CD14-positive monocyte (primary cell): ENCODE data around the gene EML6. TPM values are rescaled to one million over a fixed set of nuclear protein-coding genes. Genes with fewer than 3 reads are reported as not detected.

Source experiments
- DNase-seq, 3 donors: peaks; one replicate each; pipeline ENCODE4 v3.0.0-alpha.2; 2011 to 2022
- H2AFZ ChIP-seq: 2 replicates; pipeline ENCODE4 v1.6.0; 2012; ENCODE audit warnings: mild to moderate bottlenecking, low read depth, low read length, inconsistent platforms; ENCODE audit not compliant: insufficient read depth, poor library complexity, severe bottlenecking
- H3K27ac ChIP-seq, 2 donors: 1 replicate in 1 of 2; 2 replicates in 1 of 2; pipeline ENCODE4 v1.5.1; 2012 to 2013; ENCODE audit warnings: low read length in 2 of 2, control low read depth in 1 of 2, inconsistent platforms in 1 of 2, low read depth in 1 of 2, mild to moderate bottlenecking in 1 of 2
- H3K27me3 ChIP-seq, 2 donors: one replicate each; pipeline versions ENCODE4 v1.6.0 to v1.6.1; 2011 to 2013; ENCODE audit warnings: low read length in 2 of 2; ENCODE audit not compliant: control insufficient read depth in 2 of 2, insufficient read depth in 2 of 2
- H3K36me3 ChIP-seq, 2 donors: replicated peaks in 1 of 2; 1 replicate in 1 of 2; 2 replicates in 1 of 2; pipeline versions ENCODE4 v1.5.1 to v1.6.1; 2012 to 2013; ENCODE audit warnings: low read length in 2 of 2, control low read depth in 1 of 2, inconsistent platforms in 1 of 2, mild to moderate bottlenecking in 1 of 2; ENCODE audit not compliant: insufficient read depth in 2 of 2, control insufficient read depth in 1 of 2
- H3K4me1 ChIP-seq, 2 donors: 1 replicate in 1 of 2; 2 replicates in 1 of 2; pipeline versions ENCODE4 v1.5.1 to v1.6.1; 2012 to 2013; ENCODE audit warnings: low read length in 2 of 2, control low read depth in 1 of 2, inconsistent platforms in 1 of 2, mild to moderate bottlenecking in 1 of 2, moderate library complexity in 1 of 2; ENCODE audit not compliant: insufficient read depth in 2 of 2, control insufficient read depth in 1 of 2
- H3K4me2 ChIP-seq: replicated peaks from 2 replicates; pipeline ENCODE3; 2012; ENCODE audit warnings: low read length, moderate library complexity, mild to moderate bottlenecking; ENCODE audit not compliant: poor library complexity, severe bottlenecking; ENCODE audit errors: extremely low read depth
- H3K4me3 ChIP-seq, 3 experiments: fragments of 200-600 bp in 1 of 3; sonication (generic) in 1 of 3; replicated peaks in 1 of 3; 1 replicate in 2 of 3; 2 replicates in 1 of 3; pipeline ENCODE4 v1.5.1; 2011 to 2013; ENCODE audit warnings: low read length in 3 of 3, mild to moderate bottlenecking in 3 of 3, control low read depth in 2 of 3, low read depth in 2 of 3, inconsistent platforms in 1 of 3, moderate library complexity in 1 of 3
- H3K79me2 ChIP-seq: 2 replicates; pipeline ENCODE4 v1.6.0; 2012; ENCODE audit warnings: mild to moderate bottlenecking, control low read depth, inconsistent platforms, low read length, moderate library complexity; ENCODE audit not compliant: insufficient read depth
- H3K9ac ChIP-seq: 2 replicates; pipeline ENCODE4 v1.6.0; 2017; ENCODE audit warnings: low read length, mild to moderate bottlenecking; ENCODE audit not compliant: insufficient read depth, poor library complexity, severe bottlenecking
- H3K9me3 ChIP-seq, 2 donors: replicated peaks in 1 of 2; 1 replicate in 1 of 2; 2 replicates in 1 of 2; pipeline versions ENCODE4 v1.5.1 to v1.6.1; 2012 to 2013; ENCODE audit warnings: low read length in 2 of 2, control low read depth in 1 of 2; ENCODE audit not compliant: control insufficient read depth in 1 of 2, insufficient read depth in 1 of 2
- H4K20me1 ChIP-seq: 2 replicates; pipeline ENCODE4 v1.6.0; 2012; ENCODE audit warnings: mild to moderate bottlenecking, low read length, control low read depth, moderate library complexity; ENCODE audit not compliant: insufficient read depth
- H3K27ac Mint-ChIP-seq, 7 donors: one replicate each; pipeline ENCODE4 v1.8.0; 2020; ENCODE audit warnings: mild to moderate bottlenecking in 7 of 7, mixed read lengths in 7 of 7, moderate library complexity in 6 of 7, inconsistent platforms in 2 of 7
- H3K27me3 Mint-ChIP-seq, 3 donors: one replicate each; pipeline ENCODE4 v1.8.0; 2021 to 2022; ENCODE audit warnings: low read depth in 3 of 3, mild to moderate bottlenecking in 3 of 3, mixed read lengths in 3 of 3, moderate library complexity in 3 of 3, inconsistent platforms in 1 of 3
- H3K36me3 Mint-ChIP-seq, 2 donors: one replicate each; pipeline ENCODE4 v1.8.0; 2020; ENCODE audit warnings: mixed read lengths in 2 of 2, inconsistent platforms in 1 of 2, mild to moderate bottlenecking in 1 of 2
- H3K4me1 Mint-ChIP-seq: one replicate; pipeline ENCODE4 v1.8.0; 2020; ENCODE audit warnings: mild to moderate bottlenecking, mixed read lengths
- H3K4me3 Mint-ChIP-seq, 2 donors: one replicate each; pipeline ENCODE4 v1.8.0; 2020; ENCODE audit warnings: mild to moderate bottlenecking in 2 of 2, mixed read lengths in 2 of 2, moderate library complexity in 1 of 2
- H3K9me3 Mint-ChIP-seq, 7 donors: one replicate each; pipeline ENCODE4 v1.8.0; 2020 to 2022; ENCODE audit warnings: mixed read lengths in 7 of 7, mild to moderate bottlenecking in 6 of 7, moderate library complexity in 6 of 7, inconsistent platforms in 2 of 7
- CTCF ChIP-seq: fragments of 200-600 bp; IDR thresholded peaks from one replicate; pipeline ENCODE4 v1.8.0; 2022; ENCODE audit warnings: antibody characterized with exemption, mild to moderate bottlenecking
- WGBS: methylation state at CpG from one replicate; pipeline ENCODE4 v1.1.5; 2013; ENCODE audit warnings: missing lambda C conversion rate; ENCODE audit not compliant: insufficient coverage; 5-methylcytosine and 5-hydroxymethylcytosine counted together
- intact Hi-C, 2 donors: fragments of 100-400 bp; cut with micrococcal nuclease; formaldehyde crosslinking; loops; one replicate each; pipeline versions ENCODE4 v1.15.0 to v1.15.1; 2023
- polyA plus RNA-seq, 3 donors: library from polyadenylated mRNA; depleted of rRNA in 1 of 3; unstranded in 2 of 3; stranded (reverse) in 1 of 3; fragments of 300-500 nt in 2 of 3; fragments of >200 nt in 1 of 3; fragmentation: Illumina TruSeq in 2 of 3; gene quantifications; 1 replicate in 2 of 3; 2 replicates in 1 of 3; pipeline ENCODE4 v1.2.3, GENCODE V29; 2012 to 2021

Gene EML6
- polyA plus RNA-seq, 3 donors, result 0.79 TPM; not detected in 2

GRCh38 chr2:54787270-54787669 is 63.8 kb downstream of the EML6 start:
- H3K79me2 ChIP-seq, result no peaks in the 10 kb centered on the region
- H3K27ac Mint-ChIP-seq, result no peak overlapping the region
- H4K20me1 ChIP-seq, result no peaks in the 10 kb centered on the region
- no peak overlapping the region for H3K4me3 Mint-ChIP-seq
- no peaks in the 10 kb centered on the region for H3K9me3 ChIP-seq
- DNase-seq, result no peak
- H3K4me3 ChIP-seq, result no peak overlapping the region
- no peaks in the 10 kb centered on the region for H3K4me1 Mint-ChIP-seq
- no peaks in the 10 kb centered on the region for H3K4me1 ChIP-seq
- peaks cover 0 to 2% (median 1%) of the 10 kb centered on the region in 3 donors for H3K27me3 Mint-ChIP-seq
- TF ChIP-seq CTCF, result no peak
- no peaks in the 10 kb centered on the region for H3K36me3 ChIP-seq
- no peaks in the 10 kb centered on the region for H3K36me3 Mint-ChIP-seq
- 100% methylated on average over 2 of the region's 4 CpGs for WGBS
- intact Hi-C loops, result no loop called here
- H3K27me3 ChIP-seq, result no peaks in the 10 kb centered on the region
- peaks cover 0 to 15% (median 4%) of the 10 kb centered on the region in 7 donors for H3K9me3 Mint-ChIP-seq
- H3K4me2 ChIP-seq, result no peak overlapping the region
- H2AFZ ChIP-seq, result no peak overlapping the region
- H3K27ac ChIP-seq, result no peak overlapping the region
- H3K9ac ChIP-seq, result no peak overlapping the region

GRCh38 chr2:54787755-54788366 is 64.4 kb downstream of the EML6 start:
- no peak for DNase-seq
- H3K27me3 Mint-ChIP-seq, result peaks cover 0 to 1% (median 0%) of the 10 kb centered on the region in 3 donors
- intact Hi-C loops, result no loop called here
- no peaks in the 10 kb centered on the region for H3K36me3 Mint-ChIP-seq
- Histone ChIP-seq H3K27me3 (no peaks in the 10 kb centered on the region), H3K4me2 (no peak overlapping the region), H4K20me1 (no peaks in the 10 kb centered on the region), H3K27ac (no peak overlapping the region), H3K9me3 (no peaks in the 10 kb centered on the region), H3K4me1 (no peaks in the 10 kb centered on the region), H3K79me2 (no peaks in the 10 kb centered on the region), H2AFZ (no peak overlapping the region), H3K4me3 (no peak overlapping the region), H3K9ac (no peak overlapping the region), H3K36me3 (no peaks in the 10 kb centered on the region)
- peaks cover 0 to 15% (median 4%) of the 10 kb centered on the region in 7 donors for H3K9me3 Mint-ChIP-seq
- H3K4me3 Mint-ChIP-seq, result no peak overlapping the region
- TF ChIP-seq CTCF, result no peak
- H3K4me1 Mint-ChIP-seq, result no peaks in the 10 kb centered on the region
- H3K27ac Mint-ChIP-seq, result no peak overlapping the region
- 96% methylated on average over 17 of the region's 17 CpGs for WGBS
